Measurements from ENCODE around the gene MRPL53.
A peak's percentile ranks its signal among the peaks of the same experiment; 100 is the strongest.

The MRPL53 gene

GRCh38 chr2:74512744-74513604, 40.5 kb upstream of the MRPL53 start:
- H3K36me3 ChIP-seq (ENCODE audit: insufficient read depth, insufficient read length, low read length), result no peaks in the 10 kb centered on the region
- no peaks in the 10 kb centered on the region for H3K4me1 ChIP-seq (ENCODE audit: insufficient read depth, insufficient read length)
- H3K9ac ChIP-seq (ENCODE audit: insufficient read length, low read depth), result peak overlapping the region; percentile 59
- no peak for DNase-seq (ENCODE audit: low read depth, low spot score)
- no peaks in the 10 kb centered on the region for H3K9me3 ChIP-seq (ENCODE audit: insufficient read depth, low read length)
- H3K27me3 ChIP-seq (ENCODE audit: insufficient read depth, insufficient read length), result peaks cover 66% of the 10 kb centered on the region
- TF ChIP-seq ZNF274 (IDR thresholded peaks at IDR 0.05; ENCODE audit: low read depth, low read length) (no peak), SUZ12 (IDR thresholded peaks at IDR 0.05; ENCODE audit: extremely low read depth, insufficient read depth, insufficient read length) (no peak), YY1 (IDR thresholded peaks at IDR 0.05; ENCODE audit: insufficient read depth, insufficient read length) (no peak)
- H3K4me3 ChIP-seq (ENCODE audit: insufficient read length, low read depth), result peak overlapping the region; percentile 39

DNA sequence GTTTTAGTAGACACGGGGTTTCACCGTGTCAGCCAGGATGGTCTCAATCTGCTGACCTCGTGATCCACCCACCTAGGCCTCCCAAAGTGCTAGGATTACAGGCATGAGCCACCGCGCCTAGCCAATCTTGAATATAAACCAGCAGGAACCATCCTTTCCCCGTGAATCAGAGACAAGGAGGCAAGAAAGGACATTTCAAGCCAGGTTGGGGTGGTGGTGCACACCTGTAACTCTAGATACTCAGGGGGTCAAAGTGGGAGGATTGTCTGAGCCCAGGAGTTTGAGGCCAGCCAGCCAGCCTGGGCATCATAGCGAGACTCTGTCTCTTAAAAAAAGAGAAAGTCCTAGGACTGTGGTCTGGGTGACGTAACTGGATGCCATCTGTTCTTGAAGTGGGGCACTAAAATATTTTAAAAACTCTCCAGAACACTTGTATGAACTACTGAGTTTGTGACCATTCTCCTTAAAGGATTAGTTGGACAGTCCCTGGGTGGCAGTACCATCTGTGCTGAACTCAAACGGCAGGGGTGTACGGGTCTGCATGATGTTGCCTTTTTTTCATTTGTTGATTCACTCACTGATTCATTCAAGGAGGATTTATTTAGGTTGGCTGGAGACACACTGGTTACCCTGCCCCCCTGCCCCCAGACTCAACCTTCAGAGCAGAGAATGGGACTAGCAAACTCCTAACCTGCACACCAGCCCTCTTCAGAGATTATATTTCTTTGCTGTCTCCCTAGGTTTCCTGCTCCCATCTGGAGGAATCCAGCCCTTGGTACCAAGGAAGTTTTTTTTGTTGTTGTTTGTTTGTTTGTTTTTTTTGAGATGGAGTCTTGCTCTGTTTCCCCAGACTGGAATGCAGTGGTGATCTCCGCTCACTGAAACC, 38.9 kb upstream of the MRPL53 start:
- DNase-seq (ENCODE audit: low read depth, low spot score), result no peak
- Histone ChIP-seq H3K9me3 (ENCODE audit: insufficient read depth, low read length) (no peaks in the 10 kb centered on the region), H3K4me3 (ENCODE audit: insufficient read length, low read depth) (no peak overlapping the region), H3K4me1 (ENCODE audit: insufficient read depth, insufficient read length) (no peaks in the 10 kb centered on the region), H3K36me3 (ENCODE audit: insufficient read depth, insufficient read length, low read length) (peaks cover 2% of the 10 kb centered on the region), H3K27me3 (ENCODE audit: insufficient read depth, insufficient read length) (peaks cover 58% of the 10 kb centered on the region), H3K9ac (ENCODE audit: insufficient read length, low read depth) (no peak overlapping the region)
- TF ChIP-seq YY1 (IDR thresholded peaks at IDR 0.05; ENCODE audit: insufficient read depth, insufficient read length) (no peak), ZNF274 (IDR thresholded peaks at IDR 0.05; ENCODE audit: low read depth, low read length) (no peak), SUZ12 (IDR thresholded peaks at IDR 0.05; ENCODE audit: extremely low read depth, insufficient read depth, insufficient read length) (no peak)

DNA sequence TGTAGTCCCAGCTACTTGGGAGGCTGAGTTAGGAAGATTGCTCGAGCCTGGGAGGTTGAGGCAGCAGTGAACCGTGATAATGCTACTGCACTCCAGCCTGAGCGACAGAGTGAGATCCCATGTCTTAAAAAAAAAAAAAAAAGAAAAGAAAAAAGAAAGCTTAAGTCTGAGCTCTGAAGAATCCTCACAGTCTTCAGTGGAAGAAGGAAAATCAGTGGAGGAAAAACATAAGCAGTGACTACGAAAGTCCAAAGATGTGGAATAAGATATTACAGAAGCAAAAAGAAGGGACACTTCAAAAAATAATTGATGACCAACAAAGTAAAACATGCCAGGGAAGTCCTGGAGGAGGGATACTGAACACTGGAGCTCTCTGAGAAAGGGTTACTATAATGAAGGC, 37.8 kb upstream of the MRPL53 start:
- Histone ChIP-seq H3K9me3 (ENCODE audit: insufficient read depth, low read length) (no peaks in the 10 kb centered on the region), H3K4me3 (ENCODE audit: insufficient read length, low read depth) (no peak overlapping the region), H3K4me1 (ENCODE audit: insufficient read depth, insufficient read length) (peaks cover 7% of the 10 kb centered on the region), H3K36me3 (ENCODE audit: insufficient read depth, insufficient read length, low read length) (peaks cover 11% of the 10 kb centered on the region), H3K9ac (ENCODE audit: insufficient read length, low read depth) (no peak overlapping the region), H3K27me3 (ENCODE audit: insufficient read depth, insufficient read length) (peaks cover 47% of the 10 kb centered on the region)
- DNase-seq (ENCODE audit: low read depth, low spot score), result no peak
- TF ChIP-seq YY1 (IDR thresholded peaks at IDR 0.05; ENCODE audit: insufficient read depth, insufficient read length) (no peak), ZNF274 (IDR thresholded peaks at IDR 0.05; ENCODE audit: low read depth, low read length) (no peak), SUZ12 (IDR thresholded peaks at IDR 0.05; ENCODE audit: extremely low read depth, insufficient read depth, insufficient read length) (no peak)

DNA sequence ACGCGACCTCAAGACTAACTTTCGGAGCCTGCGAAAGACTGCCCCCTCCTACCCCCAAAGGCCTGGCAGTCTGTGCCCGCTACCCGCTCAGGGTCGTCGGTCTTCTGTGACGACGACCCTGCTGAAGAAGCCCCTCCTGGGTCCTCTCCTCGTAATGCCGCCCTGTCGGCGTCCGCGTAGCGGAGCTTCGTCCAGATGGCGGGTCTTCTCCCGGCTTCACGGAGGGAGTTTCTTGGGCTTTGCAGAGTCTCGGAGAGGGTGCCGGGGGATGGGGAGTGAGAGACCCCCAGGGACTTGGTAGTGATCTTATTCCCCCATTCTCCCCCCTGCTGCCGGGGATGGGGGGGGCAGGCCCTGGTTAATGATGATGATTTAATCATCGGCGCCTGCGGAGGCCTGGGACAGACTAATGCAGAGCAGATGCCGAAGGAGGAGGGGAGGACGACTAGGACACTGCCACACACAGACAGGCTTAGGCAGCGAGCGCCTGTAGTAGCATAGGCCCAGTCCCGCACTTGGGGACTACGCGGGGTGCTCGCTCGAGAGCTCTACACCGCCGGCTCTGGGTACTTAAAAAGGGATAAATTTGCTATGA, 35.5 kb upstream of the MRPL53 start:
- H3K27me3 ChIP-seq (ENCODE audit: insufficient read depth, insufficient read length), result peaks cover 38% of the 10 kb centered on the region
- peak overlapping the region; percentile 99 for H3K9ac ChIP-seq (ENCODE audit: insufficient read length, low read depth)
- peaks cover 18% of the 10 kb centered on the region for H3K36me3 ChIP-seq (ENCODE audit: insufficient read depth, insufficient read length, low read length)
- peak overlapping the region; percentile 88 for H3K4me3 ChIP-seq (ENCODE audit: insufficient read length, low read depth)
- no peak for DNase-seq (ENCODE audit: low read depth, low spot score)
- no peak for TF ChIP-seq ZNF274 (IDR thresholded peaks at IDR 0.05; ENCODE audit: low read depth, low read length)
- TF ChIP-seq SUZ12 (IDR thresholded peaks at IDR 0.05; ENCODE audit: extremely low read depth, insufficient read depth, insufficient read length), result no peak
- TF ChIP-seq YY1 (IDR thresholded peaks at IDR 0.05; ENCODE audit: insufficient read depth, insufficient read length), result no peak
- H3K9me3 ChIP-seq (ENCODE audit: insufficient read depth, low read length), result no peaks in the 10 kb centered on the region
- peaks cover 7% of the 10 kb centered on the region for H3K4me1 ChIP-seq (ENCODE audit: insufficient read depth, insufficient read length)

DNA sequence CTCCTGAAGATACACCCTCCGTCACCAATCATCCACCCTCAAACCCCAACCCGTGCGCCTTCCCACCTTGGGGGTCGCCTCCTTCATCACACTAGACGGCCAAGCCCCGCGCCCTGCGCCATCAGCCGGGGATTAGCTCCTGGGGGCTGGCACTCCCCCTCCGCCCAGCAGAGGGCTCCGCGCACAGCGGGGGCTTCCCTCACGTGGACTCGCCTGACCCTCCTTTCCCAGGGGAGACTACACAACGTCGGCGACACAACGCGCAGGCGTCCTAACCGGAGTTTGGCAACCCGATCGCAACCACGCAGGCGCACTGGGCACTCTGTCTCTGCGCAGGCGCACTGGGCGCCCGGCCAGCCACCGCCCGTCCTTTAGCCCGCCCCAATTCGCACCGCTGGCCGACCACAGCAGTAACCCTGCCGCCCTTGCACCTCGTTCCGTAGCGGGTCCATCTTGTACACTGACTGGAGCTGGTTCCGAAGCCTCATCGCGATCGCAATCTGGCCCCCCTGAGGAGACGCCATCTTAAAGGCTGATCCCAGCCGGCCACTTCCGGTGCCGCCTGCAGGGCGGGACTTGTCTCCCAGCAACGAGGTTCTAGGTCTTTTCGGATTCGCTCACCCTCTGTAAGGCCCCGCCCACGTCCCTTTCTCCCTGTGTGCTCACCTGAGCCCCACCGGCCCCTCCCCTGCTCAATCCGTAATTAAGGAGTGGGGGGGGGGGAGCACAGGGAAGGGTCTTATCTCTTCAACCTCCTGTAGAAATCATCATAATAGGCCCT, 34.9 kb upstream of the MRPL53 start, which contains the start of gene PCGF1:
PCGF1 (minus strand) TSS at position 551 of the 781 bp plus-strand sequence; CDS start at position 524, 27 bp downstream.
- no peak for TF ChIP-seq ZNF274 (IDR thresholded peaks at IDR 0.05; ENCODE audit: low read depth, low read length)
- peak; percentile 65 for TF ChIP-seq YY1 (IDR thresholded peaks at IDR 0.05; ENCODE audit: insufficient read depth, insufficient read length)
- Histone ChIP-seq H3K9me3 (ENCODE audit: insufficient read depth, low read length) (no peaks in the 10 kb centered on the region), H3K36me3 (ENCODE audit: insufficient read depth, insufficient read length, low read length) (peaks cover 18% of the 10 kb centered on the region), H3K4me1 (ENCODE audit: insufficient read depth, insufficient read length) (peaks cover 7% of the 10 kb centered on the region), H3K27me3 (ENCODE audit: insufficient read depth, insufficient read length) (peaks cover 39% of the 10 kb centered on the region), H3K4me3 (ENCODE audit: insufficient read length, low read depth) (peak within 1 kb of the TSS; percentile 88), H3K9ac (ENCODE audit: insufficient read length, low read depth) (peak within 1 kb of the TSS; percentile 99)
- peak; percentile 97 for DNase-seq (ENCODE audit: low read depth, low spot score)

DNA sequence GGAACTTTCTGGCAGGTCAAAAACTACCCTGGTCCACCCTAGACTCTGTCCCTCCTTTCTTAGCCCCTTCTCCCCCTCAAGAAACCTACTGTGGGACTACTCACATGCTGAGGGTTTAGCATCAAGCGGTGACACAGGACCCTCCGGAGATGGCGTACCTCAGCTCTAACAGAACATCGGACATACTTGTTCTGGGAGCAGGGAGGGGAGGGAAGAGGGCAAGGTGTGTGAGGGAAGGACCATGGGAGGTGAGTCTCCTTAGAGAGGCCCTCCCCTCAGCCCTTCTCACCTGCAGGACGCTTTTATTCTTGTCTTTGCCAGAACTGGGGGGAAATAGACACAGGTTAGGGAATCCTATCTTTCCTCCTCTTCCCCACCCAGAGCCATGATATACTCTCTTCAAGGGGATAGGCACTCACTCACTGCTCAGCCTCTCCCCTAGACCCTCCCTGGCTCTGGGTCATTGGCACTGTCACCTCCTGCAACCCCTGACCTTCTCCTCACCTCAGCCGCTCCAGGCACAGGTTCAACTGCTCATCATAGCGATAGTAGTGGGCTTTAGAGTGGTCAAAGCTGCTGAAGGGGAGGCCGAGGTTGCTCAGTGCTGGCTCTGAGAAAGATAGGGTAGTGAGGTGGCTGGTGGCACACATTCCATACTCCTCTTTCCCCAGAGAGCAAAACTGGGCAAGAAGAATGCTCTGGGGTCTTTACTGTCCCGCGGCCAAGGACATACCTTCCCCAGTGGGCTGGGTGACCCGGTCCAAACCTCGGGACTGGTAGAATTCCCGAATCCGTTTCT, 33.2 kb upstream of the MRPL53 start:
- no peak overlapping the region for H3K9ac ChIP-seq (ENCODE audit: insufficient read length, low read depth)
- H3K27me3 ChIP-seq (ENCODE audit: insufficient read depth, insufficient read length), result peaks cover 42% of the 10 kb centered on the region
- TF ChIP-seq YY1 (IDR thresholded peaks at IDR 0.05; ENCODE audit: insufficient read depth, insufficient read length), result no peak
- peaks cover 18% of the 10 kb centered on the region for H3K36me3 ChIP-seq (ENCODE audit: insufficient read depth, insufficient read length, low read length)
- no peak for DNase-seq (ENCODE audit: low read depth, low spot score)
- no peak overlapping the region for H3K4me3 ChIP-seq (ENCODE audit: insufficient read length, low read depth)
- peaks cover 19% of the 10 kb centered on the region for H3K4me1 ChIP-seq (ENCODE audit: insufficient read depth, insufficient read length)
- no peaks in the 10 kb centered on the region for H3K9me3 ChIP-seq (ENCODE audit: insufficient read depth, low read length)

All from NT2/D1 (cell line).